Hepatocyte (in vitro differentiated cells): ENCODE results near the gene SBF2. TPM values are rescaled to one million over a fixed set of nuclear protein-coding genes. Genes with fewer than 3 reads are reported as not detected.

Experiments used
- DNase-seq: peaks from one replicate; pipeline ENCODE4 v3.0.0-alpha.2; 2016; ENCODE audit warnings: low spot score
- H2AFZ ChIP-seq: fragments of 200-600 bp; sonication (generic); 2 replicates; pipeline ENCODE4 v1.6.0; 2016; ENCODE audit warnings: antibody characterized with exemption, mild to moderate bottlenecking
- H3K27ac ChIP-seq: fragments of 200-600 bp; sonication (generic); 2 replicates; pipeline ENCODE4 v1.5.1; 2016; ENCODE audit warnings: mild to moderate bottlenecking
- H3K27me3 ChIP-seq: fragments of 200-600 bp; sonication (generic); 2 replicates; pipeline ENCODE4 v1.6.1; 2016
- H3K36me3 ChIP-seq: fragments of 200-600 bp; sonication (generic); replicated peaks from 2 replicates; pipeline ENCODE4 v1.5.1; 2016; ENCODE audit warnings: low read depth; ENCODE audit not compliant: insufficient read depth
- H3K4me1 ChIP-seq: fragments of 200-600 bp; sonication (generic); 2 replicates; pipeline ENCODE4 v1.5.1; 2016; ENCODE audit warnings: mild to moderate bottlenecking, moderate library complexity; ENCODE audit not compliant: insufficient read depth
- H3K4me2 ChIP-seq: fragments of 200-600 bp; sonication (generic); 2 replicates; pipeline ENCODE4 v1.6.0; 2016
- H3K4me3 ChIP-seq: fragments of 200-600 bp; sonication (generic); 2 replicates; pipeline ENCODE4 v1.5.1; 2016; ENCODE audit warnings: mild to moderate bottlenecking
- H3K79me2 ChIP-seq: fragments of 200-600 bp; sonication (generic); 2 replicates; pipeline ENCODE4 v1.6.0; 2017; ENCODE audit warnings: mild to moderate bottlenecking
- H3K9me2 ChIP-seq: fragments of 200-600 bp; sonication (generic); replicated peaks from 2 replicates; pipeline ENCODE4 v1.6.0; 2017; ENCODE audit warnings: mild to moderate bottlenecking; ENCODE audit not compliant: insufficient read depth
- H3K9me3 ChIP-seq: fragments of 200-600 bp; sonication (generic); 2 replicates; pipeline ENCODE4 v1.5.1; 2016; ENCODE audit warnings: low read depth, mild to moderate bottlenecking
- H4K20me1 ChIP-seq: fragments of 200-600 bp; sonication (generic); 2 replicates; pipeline ENCODE4 v1.6.0; 2016; ENCODE audit warnings: mild to moderate bottlenecking; ENCODE audit not compliant: insufficient read depth, poor library complexity, severe bottlenecking
- CTCF ChIP-seq: fragments of 200-600 bp; sonication (generic); IDR thresholded peaks from 2 replicates; pipeline ENCODE4 v1.5.1; 2016; ENCODE audit warnings: antibody characterized with exemption, mild to moderate bottlenecking; ENCODE audit not compliant: poor library complexity
- EZH2 ChIP-seq: fragments of 200-600 bp; sonication (generic); IDR thresholded peaks from 2 replicates; pipeline ENCODE4 v1.6.1; 2016; ENCODE audit warnings: antibody characterized with exemption, mild to moderate bottlenecking, borderline replicate concordance
- EZH2phosphoT487 ChIP-seq: fragments of 200-600 bp; sonication (generic); IDR thresholded peaks from one replicate; pipeline ENCODE4 v1.6.1; 2018; ENCODE audit warnings: antibody characterized with exemption, mild to moderate bottlenecking, low read depth, moderate library complexity; ENCODE audit not compliant: unreplicated experiment, severe bottlenecking
- WGBS: methylation state at CpG from one replicate; pipeline ENCODE4 v1.1.6; 2016; ENCODE audit warnings: low lambda C conversion rate; ENCODE audit errors: missing lambda C conversion rate; 5-methylcytosine and 5-hydroxymethylcytosine counted together
- polyA plus RNA-seq: library from polyadenylated mRNA; unstranded; fragments of >200 nt; fragmentation: Nextera tagmentation; extraction: Ambion mirVana; gene quantifications from 2 replicates; pipeline ENCODE4 v1.2.1, GENCODE V29; 2016
- total RNA-seq: library from RNA; depleted of rRNA; stranded (reverse); fragments of >200 nt; gene quantifications from 2 replicates; pipeline ENCODE4 v1.2.3, GENCODE V29; 2014

SBF2 gene
- total and polyA plus RNA-seq, 2 experiments from 2014 or later, result 25.7 to 83.2 TPM

GRCh38 chr11:10017911-10018310 is 276.1 kb downstream of the SBF2 start:
- no peaks in the 10 kb centered on the region for H3K9me3 ChIP-seq
- no peaks in the 10 kb centered on the region for H3K4me1 ChIP-seq
- no peak overlapping the region for H3K4me3 ChIP-seq
- H3K9me2 ChIP-seq, result no peaks in the 10 kb centered on the region
- no peaks in the 10 kb centered on the region for H4K20me1 ChIP-seq
- H3K27me3 ChIP-seq, result no peaks in the 10 kb centered on the region
- no peaks in the 10 kb centered on the region for H3K36me3 ChIP-seq
- TF ChIP-seq EZH2 (no peak), EZH2phosphoT487 (no peak), CTCF (no peak)
- DNase-seq, result no peak
- no peak overlapping the region for H2AFZ ChIP-seq
- H3K4me2 ChIP-seq, result no peak overlapping the region
- H3K79me2 ChIP-seq, result no peaks in the 10 kb centered on the region
- WGBS, result 100% methylated on average over 1 of the region's 1 CpG
- H3K27ac ChIP-seq, result no peak overlapping the region

GRCh38 chr11:10017050-10017449 is 277.0 kb downstream of the SBF2 start:
- TF ChIP-seq EZH2 (no peak), EZH2phosphoT487 (no peak), CTCF (no peak)
- no peaks in the 10 kb centered on the region for H3K9me2 ChIP-seq
- no peaks in the 10 kb centered on the region for H3K27me3 ChIP-seq
- H3K9me3 ChIP-seq, result peaks cover 7% of the 10 kb centered on the region
- WGBS, result 66% methylated on average over 1 of the region's 1 CpG
- no peak overlapping the region for H3K4me3 ChIP-seq
- H3K4me1 ChIP-seq, result no peaks in the 10 kb centered on the region
- H4K20me1 ChIP-seq, result no peaks in the 10 kb centered on the region
- no peak for DNase-seq
- no peak overlapping the region for H3K27ac ChIP-seq
- H3K79me2 ChIP-seq, result no peaks in the 10 kb centered on the region
- no peaks in the 10 kb centered on the region for H3K36me3 ChIP-seq
- H2AFZ ChIP-seq, result no peak overlapping the region
- no peak overlapping the region for H3K4me2 ChIP-seq

- H3K36me3 ChIP-seq, result peaks cover 3% of the 10 kb centered on the region
- no peak overlapping the region for H3K27ac ChIP-seq
- no peaks in the 10 kb centered on the region for H3K27me3 ChIP-seq
- H3K9me2 ChIP-seq, result no peaks in the 10 kb centered on the region
- H3K9me3 ChIP-seq, result peaks cover 12% of the 10 kb centered on the region
- no peak for DNase-seq
- no peak overlapping the region for H3K4me3 ChIP-seq
- H4K20me1 ChIP-seq, result no peaks in the 10 kb centered on the region
- no peak for TF ChIP-seq CTCF
- TF ChIP-seq EZH2, result no peak
- no peak for TF ChIP-seq EZH2phosphoT487
- H3K79me2 ChIP-seq, result no peaks in the 10 kb centered on the region
- no peaks in the 10 kb centered on the region for H3K4me1 ChIP-seq
- 100% methylated on average over 3 of the region's 3 CpGs for WGBS
- no peak overlapping the region for H3K4me2 ChIP-seq
- no peak overlapping the region for H2AFZ ChIP-seq
Observed at GRCh38 chr11:10012068-10012467, 282.0 kb downstream of the SBF2 start.
